T1000 (cell line): Measurements from ENCODE around the gene H3-3A.
A peak's percentile ranks its signal among the peaks of the same experiment; 100 is the strongest.

ENCODE experiments used
- DNase-seq: peaks from one replicate; lab custom pipeline; 2025; ENCODE audit warnings: mixed read lengths; lab: John Stamatoyannopoulos, UW

Gene H3-3A

GRCh38 chr1:226054519-226055327 lies 7.8 kb upstream of the H3-3A start:
- DNase-seq, result no peak

GRCh38 chr1:226059709-226060108 lies 2.8 kb upstream of the H3-3A start:
- DNase-seq, result no peak

GRCh38 chr1:226060427-226060826 lies 2.1 kb upstream of the H3-3A start:
- no peak for DNase-seq

GRCh38 chr1:226061068-226061840 lies 1.3 kb upstream of the H3-3A start:
- no peak for DNase-seq

- DNase-seq, result peak; percentile 87
Observed at GRCh38 chr1:226061841-226062557, 517 bp upstream of the H3-3A start.

- no peak for DNase-seq
Observed at GRCh38 chr1:226063224-226063976, 884 bp downstream of the H3-3A start.

- DNase-seq, result peak; percentile 10
Observed at GRCh38 chr1:226063977-226064815, 1.7 kb downstream of the H3-3A start.

GRCh38 chr1:226064816-226065248 lies 2.3 kb downstream of the H3-3A start:
- no peak for DNase-seq

GRCh38 chr1:226066415-226067078 lies 4.0 kb downstream of the H3-3A start:
- DNase-seq, result no peak

GRCh38 chr1:226069811-226070489 lies 7.4 kb downstream of the H3-3A start:
- no peak for DNase-seq

GRCh38 chr1:226072347-226072746 lies 9.8 kb downstream of the H3-3A start:
- DNase-seq, result no peak

- no peak for DNase-seq
Observed at GRCh38 chr1:226073184-226073950, 10.9 kb downstream of the H3-3A start.

- no peak for DNase-seq
Observed at GRCh38 chr1:226074046-226074445, 11.5 kb downstream of the H3-3A start.

- no peak for DNase-seq
Observed at GRCh38 chr1:226076378-226076777, 13.9 kb downstream of the H3-3A start.

GRCh38 chr1:226078374-226078773 lies 15.9 kb downstream of the H3-3A start:
- no peak for DNase-seq

GRCh38 chr1:226082587-226082917 lies 20.0 kb downstream of the H3-3A start:
- DNase-seq, result no peak

GRCh38 chr1:226082959-226083301 lies 20.4 kb downstream of the H3-3A start:
- no peak for DNase-seq

- peak; percentile 82 for DNase-seq
Observed at GRCh38 chr1:226083302-226084101, 21.0 kb downstream of the H3-3A start.
